HG03442 (cell line): ENCODE results near the gene DESI1.
"Not testable (repeated sequence)": the region's sequence is repeated elsewhere in the genome, so short reads cannot be mapped to it uniquely, and the experiment has no call there.

ENCODE experiments used
- ATAC-seq: cut with Tn5 transposase; IDR thresholded peaks from one replicate; pipeline ENCODE4 v1.9.1; 2021; ENCODE audit warnings: mild to moderate bottlenecking, moderate library complexity; ENCODE audit not compliant: unreplicated experiment

The DESI1 gene

GRCh38 chr22:41620589-41621098 is at the start of gene DESI1:
DESI1 (minus strand) TSS chr22:41621043; CDS start chr22:41620839, 204 bp downstream.
- no peak for ATAC-seq

DNA sequence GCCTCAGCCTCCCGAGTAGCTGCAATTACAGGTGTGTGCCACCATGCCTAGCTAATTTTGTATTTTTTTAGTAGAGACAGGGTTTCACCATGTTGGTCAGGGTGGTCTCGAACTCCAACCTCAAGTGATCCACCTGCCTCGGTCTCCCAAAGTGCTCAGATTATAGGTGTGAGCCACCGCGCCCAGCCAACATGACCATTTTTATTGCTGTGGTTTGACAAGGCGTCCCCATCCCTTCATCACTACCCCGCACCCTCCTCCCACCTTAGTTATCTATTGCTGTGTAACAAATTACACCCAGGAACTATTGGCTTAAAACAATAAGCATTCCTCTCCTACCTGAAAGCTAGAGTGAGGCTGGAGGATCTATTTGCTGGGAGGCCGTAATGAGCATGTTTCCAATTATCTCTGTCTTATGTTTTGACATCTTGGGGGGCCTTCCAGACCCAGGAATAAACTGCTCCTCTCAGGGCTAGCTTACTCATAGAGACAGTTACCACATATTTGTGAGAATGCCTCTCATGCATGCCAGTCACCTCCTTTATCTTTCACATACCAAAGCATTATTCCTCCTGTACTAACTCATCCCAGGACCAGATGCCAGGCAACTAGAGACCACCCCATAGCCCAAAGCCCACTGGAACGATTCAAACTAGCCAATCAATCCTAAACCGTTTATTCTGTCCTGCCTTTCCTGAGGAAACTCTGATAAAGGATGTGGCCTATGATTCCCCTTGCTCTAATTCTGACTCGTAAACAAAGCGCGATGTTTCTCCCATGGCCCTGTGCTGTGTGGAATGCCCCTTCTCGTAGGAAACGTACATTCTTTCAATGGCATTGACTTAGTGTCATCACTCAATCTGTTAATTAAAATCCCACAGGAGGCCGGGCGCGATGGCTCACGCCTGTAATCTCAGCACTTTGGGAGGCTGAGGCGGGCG is 48.4 kb upstream of the DESI1 start:
- no peak for ATAC-seq

GRCh38 chr22:41664951-41665350 is 44.1 kb upstream of the DESI1 start:
- ATAC-seq: no peak

DNA sequence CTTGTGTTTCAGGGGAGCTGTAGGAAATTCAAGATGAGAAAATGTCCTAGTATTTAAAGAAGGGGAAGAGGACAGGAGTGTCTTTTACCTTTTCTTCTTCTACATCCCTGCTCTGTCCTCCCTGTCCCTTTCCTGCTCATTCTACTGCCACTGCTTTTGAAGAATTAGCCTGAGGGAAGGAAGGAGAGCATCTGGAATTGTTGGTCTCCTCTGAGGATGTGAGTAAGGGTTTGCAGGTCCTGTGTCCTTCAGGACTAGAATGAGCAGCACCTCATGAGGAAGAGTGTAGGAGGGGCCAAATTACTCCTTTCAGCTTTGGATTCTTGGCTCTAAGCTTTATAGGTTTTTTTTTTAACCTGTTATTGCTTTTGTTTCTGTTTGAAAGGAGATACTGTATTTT is 43.6 kb upstream of the DESI1 start:
- ATAC-seq: no peak

GRCh38 chr22:41663594-41663993 is 42.8 kb upstream of the DESI1 start:
- not testable (repeated sequence) for ATAC-seq

DNA sequence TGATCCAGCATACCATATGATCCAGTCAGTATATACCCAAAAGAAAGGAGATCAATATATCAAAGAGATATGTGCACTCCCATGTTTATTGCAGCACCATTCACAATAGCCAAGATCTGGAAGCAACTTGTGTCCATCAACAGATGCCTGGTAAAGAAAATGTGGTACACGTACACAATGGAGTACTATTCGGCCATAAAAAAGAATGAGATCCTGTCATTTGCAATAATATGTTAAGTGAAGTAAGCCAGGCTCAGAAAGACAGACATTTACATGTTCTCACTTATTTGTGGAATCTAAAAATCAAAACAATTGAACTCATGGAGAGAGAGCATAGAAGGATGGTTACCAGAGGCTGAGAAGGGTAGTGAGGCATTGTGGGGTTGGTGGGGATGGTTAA is 40.9 kb upstream of the DESI1 start:
- ATAC-seq: no peak

DNA sequence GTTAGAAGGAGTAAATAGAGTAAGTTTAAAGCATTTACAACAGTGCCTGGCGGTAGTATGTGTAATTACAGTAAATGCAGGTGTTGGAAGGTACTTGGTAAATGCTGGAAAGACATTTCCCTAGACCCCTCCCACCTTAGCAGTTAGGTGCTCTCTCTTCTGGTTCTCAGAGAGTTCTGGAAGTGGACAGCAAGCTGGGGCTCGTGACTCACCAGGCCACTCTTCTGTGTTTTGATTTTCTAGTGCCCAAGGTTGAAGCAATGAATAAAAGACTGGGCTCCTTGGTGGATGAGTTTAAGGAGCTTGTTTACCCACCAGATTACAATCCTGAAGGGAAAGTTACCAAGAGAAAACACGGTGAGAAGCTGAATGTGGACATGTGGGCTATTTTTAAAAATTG is 40.2 kb upstream of the DESI1 start:
- no peak for ATAC-seq

DNA sequence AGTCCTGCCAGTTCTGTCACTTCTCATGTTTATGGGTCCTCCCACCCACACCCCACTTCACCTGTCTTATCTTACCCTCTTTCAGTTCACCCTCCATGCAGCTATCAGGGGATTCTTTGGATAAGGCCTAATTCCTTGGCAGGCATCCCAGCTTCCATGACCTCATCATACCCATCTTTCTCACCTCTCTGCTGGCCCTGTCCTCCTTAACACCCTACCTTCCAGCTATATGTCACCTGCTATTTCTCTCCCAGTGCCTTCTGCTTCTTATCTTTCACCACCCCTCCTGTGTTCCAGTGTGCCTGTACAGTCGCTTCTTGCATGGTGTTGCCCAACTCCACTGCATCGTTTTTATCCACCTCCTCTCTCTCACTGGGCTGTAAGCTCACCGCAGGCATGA is 39.6 kb upstream of the DESI1 start:
- no peak for ATAC-seq

DNA sequence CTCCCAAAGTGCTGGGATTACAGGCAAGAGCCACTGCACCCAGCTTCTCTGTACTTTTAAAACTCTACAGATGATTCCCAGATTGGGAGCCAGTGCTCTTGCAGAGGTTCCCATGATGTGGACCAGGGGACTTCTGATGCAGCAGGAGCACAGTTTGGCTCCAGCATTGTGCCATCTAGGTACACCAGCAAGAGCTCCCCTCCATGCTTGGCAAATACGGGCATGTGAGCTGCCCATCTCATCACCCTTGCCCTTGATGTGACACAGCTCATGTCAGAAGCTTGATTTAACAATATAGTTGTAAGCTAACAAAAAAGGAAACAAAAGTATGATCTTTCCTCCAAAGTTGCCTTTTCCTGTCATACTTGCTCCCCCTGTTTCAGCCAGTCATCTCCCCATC is 39.1 kb upstream of the DESI1 start:
- no peak for ATAC-seq

- ATAC-seq: no peak
Observed at GRCh38 chr22:41658869-41659268, 38.0 kb upstream of the DESI1 start.

DNA sequence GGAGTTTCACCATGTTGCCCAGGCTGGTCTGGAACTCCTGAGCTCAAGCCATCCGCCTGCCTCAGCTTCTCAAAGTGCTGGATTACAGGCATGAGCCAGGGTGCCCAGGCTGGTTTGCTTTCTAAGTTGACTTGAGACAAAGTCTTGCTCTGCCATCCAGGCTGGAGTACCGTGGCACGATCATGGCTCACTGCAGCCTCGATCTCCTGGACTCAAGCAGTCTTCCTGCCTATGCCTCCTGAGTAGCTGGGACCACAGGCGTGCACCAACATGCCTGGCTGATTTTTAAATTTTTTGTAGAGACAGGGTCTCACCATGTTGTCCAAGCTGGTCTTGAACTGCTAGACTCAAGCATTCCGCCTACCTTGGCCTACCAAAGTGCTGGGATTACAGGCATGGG is 36.9 kb upstream of the DESI1 start:
- no peak for ATAC-seq

DNA sequence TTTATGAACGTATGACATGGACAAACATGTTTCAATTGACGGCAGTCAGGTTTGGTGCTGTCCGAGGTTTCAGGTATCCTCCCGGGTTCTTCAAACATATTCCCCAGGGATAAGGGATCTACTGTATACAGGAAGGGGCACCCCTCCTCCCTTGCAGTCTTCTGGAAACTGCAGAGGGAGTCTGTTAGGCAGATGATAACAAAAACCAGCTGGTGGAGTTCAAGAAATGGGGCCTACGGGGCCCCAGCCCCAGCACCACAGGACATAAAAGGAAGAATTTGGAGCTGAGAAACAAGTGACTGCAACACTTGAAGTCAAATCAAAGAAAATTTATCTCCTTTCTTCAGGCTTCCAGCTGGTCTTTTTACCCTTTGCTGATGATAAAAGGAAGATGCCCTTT is 35.7 kb upstream of the DESI1 start:
- ATAC-seq: no peak

DNA sequence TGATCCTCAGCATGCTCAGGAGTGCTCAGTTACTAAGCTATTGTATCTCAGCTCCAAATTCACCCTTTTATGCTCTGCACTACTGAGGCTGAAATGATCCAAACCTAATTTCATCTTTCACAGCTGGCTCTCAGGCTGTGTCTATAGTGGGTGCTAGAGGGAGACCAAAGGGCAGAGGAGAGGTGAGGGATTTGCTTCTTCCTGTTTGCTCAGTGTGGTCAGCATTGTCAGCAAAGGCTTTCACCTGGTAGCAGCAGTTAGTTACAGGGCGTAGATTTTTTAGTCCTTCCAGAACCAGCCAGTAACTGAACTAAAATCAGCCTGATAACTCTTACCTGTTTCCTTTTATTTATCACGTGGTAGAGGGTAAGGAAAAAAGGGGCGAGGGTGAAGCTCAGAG is 33.5 kb upstream of the DESI1 start:
- no peak for ATAC-seq

DNA sequence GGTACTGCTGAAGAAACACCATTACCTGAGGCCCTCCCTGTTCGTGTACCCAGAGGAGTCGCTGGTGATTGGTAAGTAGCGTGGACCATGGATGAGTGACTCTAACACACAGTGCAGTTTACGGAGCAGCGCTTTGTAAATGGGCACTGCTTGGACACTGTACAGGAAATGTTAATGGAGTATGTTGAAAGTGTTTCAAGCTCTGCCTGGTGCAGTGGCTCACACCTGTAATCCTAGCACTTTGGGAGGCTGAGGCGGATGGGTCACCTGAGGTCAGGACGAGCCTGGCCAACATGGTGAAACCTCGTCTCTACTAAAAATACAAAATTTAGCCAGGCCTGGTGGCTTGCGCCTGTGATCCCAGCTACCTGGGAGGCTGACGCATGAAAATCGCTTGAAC is 30.0 kb upstream of the DESI1 start:
- ATAC-seq: no peak

DNA sequence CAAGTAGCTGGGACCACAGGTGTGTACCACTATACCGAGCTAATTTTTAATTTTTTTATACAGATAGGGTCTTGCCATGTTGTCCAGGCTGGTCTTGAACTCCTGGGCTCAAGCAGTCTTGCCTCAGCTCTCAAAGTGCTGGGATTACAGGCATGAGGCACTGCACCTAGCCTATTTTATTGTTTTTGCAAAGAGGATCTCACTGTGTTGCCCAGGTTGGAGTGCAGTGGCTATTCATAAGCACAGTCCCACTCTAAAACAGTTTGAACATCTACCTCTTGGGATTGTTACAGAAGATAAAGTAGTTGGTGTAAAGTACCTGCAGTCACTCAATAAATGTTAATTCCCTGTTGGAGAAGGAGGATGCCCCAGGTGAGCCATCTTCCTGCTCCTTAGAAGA is 29.4 kb upstream of the DESI1 start:
- no peak for ATAC-seq

- no peak for ATAC-seq
Observed at GRCh38 chr22:41648432-41648831, 27.6 kb upstream of the DESI1 start.

DNA sequence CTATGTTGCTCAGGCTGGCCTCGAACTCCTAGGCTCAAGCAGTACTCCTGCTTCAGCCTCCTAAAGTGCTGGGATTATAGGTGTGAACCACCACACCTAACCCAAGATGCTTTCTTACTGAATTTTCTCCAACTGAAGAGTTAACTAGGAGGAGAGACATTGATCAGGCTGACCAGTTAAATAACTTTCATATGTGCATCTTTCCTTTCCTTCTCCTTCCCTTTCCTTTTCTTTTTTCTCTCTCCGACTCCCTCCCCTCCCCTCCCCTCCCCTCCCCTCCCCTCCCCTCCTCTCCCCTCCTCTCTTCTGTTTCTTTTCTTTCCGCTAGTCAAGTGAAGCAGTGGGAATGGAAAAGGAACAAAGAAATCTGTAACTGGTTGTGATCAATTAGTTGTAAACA is 26.9 kb upstream of the DESI1 start:
- ATAC-seq: no peak

GRCh38 chr22:41642331-41643110 is 21.7 kb upstream of the DESI1 start:
- no peak for ATAC-seq

GRCh38 chr22:41641854-41642253 is 21.0 kb upstream of the DESI1 start:
- no peak for ATAC-seq

DNA sequence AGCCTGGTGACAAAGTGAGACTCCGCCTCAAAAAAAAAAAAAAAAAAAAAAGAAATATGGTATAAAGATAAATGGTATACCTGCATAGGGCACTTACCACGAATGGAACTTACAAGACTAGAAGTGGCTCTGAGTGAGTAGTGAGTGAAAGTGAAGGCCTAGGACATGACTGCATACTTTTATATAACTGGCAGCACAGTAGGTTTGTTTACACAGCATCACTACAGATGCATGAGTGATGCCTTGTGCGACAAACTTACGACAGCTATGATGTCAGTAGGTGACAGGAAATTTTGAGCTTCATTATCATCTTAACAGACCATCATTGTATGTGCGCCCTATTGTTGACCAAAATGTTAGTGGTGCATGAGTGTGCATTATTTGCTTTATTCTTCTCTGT is 17.9 kb upstream of the DESI1 start:
- no peak for ATAC-seq

DNA sequence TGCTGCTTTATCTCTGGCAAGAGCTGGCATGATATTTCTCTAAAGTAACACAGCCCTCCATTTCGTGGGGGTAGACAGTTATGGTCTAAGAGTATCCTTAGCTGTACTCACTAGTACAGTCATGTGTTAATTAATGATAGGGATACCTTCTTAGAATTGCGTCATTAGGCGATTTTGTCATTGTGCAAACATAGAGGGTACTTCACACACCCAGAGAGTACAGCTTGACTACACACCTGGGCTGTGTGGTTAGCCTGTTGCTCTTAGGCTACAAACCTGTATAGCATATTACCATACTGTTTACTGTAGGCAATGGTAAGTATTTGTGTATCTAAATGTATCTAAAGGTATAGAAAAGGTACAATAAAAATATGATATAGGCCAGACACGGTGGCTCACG is 17.3 kb upstream of the DESI1 start:
- no peak for ATAC-seq

DNA sequence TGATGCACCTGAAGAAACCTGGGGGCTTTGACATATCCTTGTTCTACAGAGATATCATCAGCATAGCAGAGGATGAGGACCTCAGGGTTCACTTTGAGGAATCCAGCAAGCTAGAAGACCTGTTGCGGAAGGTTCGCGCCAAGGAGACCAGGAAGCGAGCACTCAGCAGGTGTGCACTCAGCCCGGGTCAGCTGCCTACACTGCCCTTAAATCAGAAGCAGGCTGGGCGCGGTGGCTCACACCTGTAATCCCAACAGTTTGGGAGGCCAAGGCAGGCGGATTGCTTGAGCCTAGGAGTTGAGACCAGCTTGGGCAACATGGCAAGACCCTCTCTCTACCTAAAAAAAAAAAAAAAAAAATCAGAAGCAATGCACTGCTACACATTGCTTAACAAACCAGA is 16.8 kb upstream of the DESI1 start:
- ATAC-seq: not testable (repeated sequence)
